Osteocyte (in vitro differentiated cells): ENCODE data around the gene ZNF384. TPM values are rescaled to one million over a fixed set of nuclear protein-coding genes. Genes with fewer than 3 reads are reported as not detected.

Experiments
- DNase-seq: peaks from one replicate; pipeline ENCODE4 v3.0.0; 2021; ENCODE audit warnings: mixed read lengths; ENCODE audit not compliant: unreplicated experiment; ENCODE audit errors: extremely low spot score
- H3K27ac Mint-ChIP-seq: one replicate; pipeline ENCODE4 v1.8.0; 2021; ENCODE audit warnings: mild to moderate bottlenecking, mixed read lengths; ENCODE audit not compliant: unreplicated experiment
- H3K27me3 Mint-ChIP-seq: one replicate; pipeline ENCODE4 v1.8.0; 2021; ENCODE audit warnings: mixed read lengths; ENCODE audit not compliant: unreplicated experiment
- H3K36me3 Mint-ChIP-seq: one replicate; pipeline ENCODE4 v1.8.0; 2021; ENCODE audit warnings: mixed read lengths; ENCODE audit not compliant: unreplicated experiment
- H3K4me1 Mint-ChIP-seq: one replicate; pipeline ENCODE4 v1.8.0; 2021; ENCODE audit warnings: mixed read lengths; ENCODE audit not compliant: unreplicated experiment
- H3K4me3 Mint-ChIP-seq: one replicate; pipeline ENCODE4 v1.8.0; 2021; ENCODE audit warnings: mild to moderate bottlenecking, moderate library complexity, mixed read lengths; ENCODE audit not compliant: unreplicated experiment
- H3K9me3 Mint-ChIP-seq: one replicate; pipeline ENCODE4 v1.8.0; 2021; ENCODE audit warnings: mixed read lengths; ENCODE audit not compliant: unreplicated experiment
- CTCF ChIP-seq: fragments of 200-600 bp; sonication (generic); IDR thresholded peaks from 2 replicates; pipeline ENCODE4 v1.5.0; 2021; ENCODE audit warnings: antibody characterized with exemption, mild to moderate bottlenecking, moderate library complexity
- total RNA-seq: library from RNA; stranded (reverse); gene quantifications from 2 replicates; pipeline ENCODE4 v1.2.1, GENCODE V29; 2021

Gene ZNF384
- total RNA-seq, 1 donor from 2014 or later: 66.6 TPM

- Mint-ChIP-seq H3K27ac (no peak overlapping the region), H3K4me1 (peaks cover 18% of the 10 kb centered on the region), H3K27me3 (peaks cover 11% of the 10 kb centered on the region), H3K36me3 (peaks cover 3% of the 10 kb centered on the region), H3K9me3 (no peaks in the 10 kb centered on the region), H3K4me3 (no peak overlapping the region)
- no peak for TF ChIP-seq CTCF
- no peak for DNase-seq
Observed at GRCh38 chr12:6639151-6639801, 49.9 kb downstream of the ZNF384 start.

- DNase-seq: no peak
- Mint-ChIP-seq H3K4me3 (no peak overlapping the region), H3K36me3 (no peaks in the 10 kb centered on the region), H3K4me1 (peaks cover 22% of the 10 kb centered on the region), H3K27ac (no peak overlapping the region), H3K9me3 (no peaks in the 10 kb centered on the region), H3K27me3 (peaks cover 11% of the 10 kb centered on the region)
- TF ChIP-seq CTCF: no peak
Observed at GRCh38 chr12:6638305-6638704, 50.9 kb downstream of the ZNF384 start.

GRCh38 chr12:6635856-6636531, 53.2 kb downstream of the ZNF384 start, which contains the start of gene LPAR5:
TSS of gene LPAR5 (minus strand) at chr12:6635959. CDS start at chr12:6621248, 14,711 bp downstream.
- Mint-ChIP-seq H3K4me1 (peaks cover 40% of the 10 kb centered on the region), H3K4me3 (peak within 1 kb of the TSS; percentile 2), H3K27me3 (no peaks in the 10 kb centered on the region), H3K9me3 (no peaks in the 10 kb centered on the region), H3K36me3 (no peaks in the 10 kb centered on the region), H3K27ac (peak within 1 kb of the TSS; percentile 80)
- DNase-seq: no peak
- no peak for TF ChIP-seq CTCF

- Mint-ChIP-seq H3K4me1 (peaks cover 44% of the 10 kb centered on the region), H3K27ac (peak overlapping the region; percentile 80), H3K4me3 (no peak overlapping the region), H3K9me3 (no peaks in the 10 kb centered on the region), H3K36me3 (no peaks in the 10 kb centered on the region), H3K27me3 (no peaks in the 10 kb centered on the region)
- DNase-seq: no peak
- TF ChIP-seq CTCF: no peak
Observed at GRCh38 chr12:6635375-6635855, 53.8 kb downstream of the ZNF384 start.
